Measurements from ENCODE around the gene MAPKAPK2.
"Not testable (repeated sequence)": the region's sequence is repeated elsewhere in the genome, so short reads cannot be mapped to it uniquely, and the experiment has no call there.

The MAPKAPK2 gene

DNA sequence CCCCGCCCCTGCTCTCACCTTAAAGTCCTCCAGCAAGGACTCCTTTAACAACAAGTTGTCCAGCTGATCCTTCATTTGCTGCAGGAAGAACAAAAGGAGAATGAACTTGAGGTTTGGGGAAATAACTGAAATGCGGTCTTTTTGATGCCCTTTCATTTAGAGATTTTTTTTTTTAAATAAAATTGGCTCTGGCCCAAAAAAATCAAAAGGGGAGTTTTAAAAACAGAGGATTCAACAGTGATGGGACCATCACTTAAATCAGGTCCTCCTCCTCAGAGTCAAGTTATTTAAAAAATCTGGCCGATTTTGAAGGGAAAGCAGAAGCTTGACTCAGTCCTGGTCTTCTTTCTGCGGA lies 86.6 kb downstream of the MAPKAPK2 start:
- DNase-seq (ENCODE audit: low read depth): no peak
- TF ChIP-seq, protein P1, sequence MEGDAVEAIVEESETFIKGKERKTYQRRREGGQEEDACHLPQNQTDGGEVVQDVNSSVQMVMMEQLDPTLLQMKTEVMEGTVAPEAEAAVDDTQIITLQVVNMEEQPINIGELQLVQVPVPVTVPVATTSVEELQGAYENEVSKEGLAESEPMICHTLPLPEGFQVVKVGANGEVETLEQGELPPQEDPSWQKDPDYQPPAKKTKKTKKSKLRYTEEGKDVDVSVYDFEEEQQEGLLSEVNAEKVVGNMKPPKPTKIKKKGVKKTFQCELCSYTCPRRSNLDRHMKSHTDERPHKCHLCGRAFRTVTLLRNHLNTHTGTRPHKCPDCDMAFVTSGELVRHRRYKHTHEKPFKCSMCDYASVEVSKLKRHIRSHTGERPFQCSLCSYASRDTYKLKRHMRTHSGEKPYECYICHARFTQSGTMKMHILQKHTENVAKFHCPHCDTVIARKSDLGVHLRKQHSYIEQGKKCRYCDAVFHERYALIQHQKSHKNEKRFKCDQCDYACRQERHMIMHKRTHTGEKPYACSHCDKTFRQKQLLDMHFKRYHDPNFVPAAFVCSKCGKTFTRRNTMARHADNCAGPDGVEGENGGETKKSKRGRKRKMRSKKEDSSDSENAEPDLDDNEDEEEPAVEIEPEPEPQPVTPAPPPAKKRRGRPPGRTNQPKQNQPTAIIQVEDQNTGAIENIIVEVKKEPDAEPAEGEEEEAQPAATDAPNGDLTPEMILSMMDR (IDR thresholded peaks at IDR 0.05; ENCODE audit: control insufficient read depth, insufficient read depth, low read depth, low read length, missing control alignments): no peak
- H3K4me3 ChIP-seq (ENCODE audit: control insufficient read depth, low read depth, low read length): no peak overlapping the region

DNA sequence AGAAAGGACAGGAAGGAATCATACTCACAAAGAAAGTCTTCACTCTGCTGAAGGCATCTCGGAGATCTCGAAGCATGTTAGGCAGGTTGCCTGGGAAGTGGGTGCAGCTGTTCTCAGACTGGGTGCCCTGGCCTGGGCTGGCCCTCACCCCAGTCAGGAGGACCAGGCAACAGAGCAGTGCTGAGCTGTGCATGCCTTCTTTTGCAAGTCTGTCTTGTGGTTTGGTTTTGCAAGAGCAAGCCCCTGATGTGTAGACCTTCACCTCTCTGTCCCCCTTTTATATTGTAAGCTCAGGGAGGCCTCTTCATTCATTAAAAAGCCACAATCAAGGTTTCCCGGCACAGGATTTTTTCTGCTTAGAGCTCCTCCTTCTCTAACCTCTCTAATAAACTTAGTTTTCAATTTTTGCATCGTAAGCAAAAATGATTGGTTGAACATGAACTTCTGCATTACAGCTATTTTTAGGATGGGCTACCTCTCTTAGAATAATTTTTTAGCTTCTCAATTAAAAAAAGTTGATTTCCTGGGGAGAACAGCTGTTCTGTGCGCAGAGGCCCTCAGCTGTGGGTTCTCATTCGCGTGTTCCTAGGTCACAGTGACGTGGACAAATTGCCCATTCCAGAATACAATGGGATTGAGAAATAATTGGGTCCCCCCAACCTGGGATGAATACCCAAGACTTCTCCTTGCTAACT lies 87.7 kb downstream of the MAPKAPK2 start, which contains the start of gene IL10:
IL10 (minus strand) TSS at position 252 of the 695 bp plus-strand sequence; CDS start at position 193, 59 bp downstream.
- DNase-seq (ENCODE audit: low read depth): no peak
- TF ChIP-seq, protein P1 (IDR thresholded peaks at IDR 0.05; ENCODE audit: control insufficient read depth, insufficient read depth, low read depth, low read length, missing control alignments): no peak
- no peak within 1 kb of the TSS for H3K4me3 ChIP-seq (ENCODE audit: control insufficient read depth, low read depth, low read length)

DNA sequence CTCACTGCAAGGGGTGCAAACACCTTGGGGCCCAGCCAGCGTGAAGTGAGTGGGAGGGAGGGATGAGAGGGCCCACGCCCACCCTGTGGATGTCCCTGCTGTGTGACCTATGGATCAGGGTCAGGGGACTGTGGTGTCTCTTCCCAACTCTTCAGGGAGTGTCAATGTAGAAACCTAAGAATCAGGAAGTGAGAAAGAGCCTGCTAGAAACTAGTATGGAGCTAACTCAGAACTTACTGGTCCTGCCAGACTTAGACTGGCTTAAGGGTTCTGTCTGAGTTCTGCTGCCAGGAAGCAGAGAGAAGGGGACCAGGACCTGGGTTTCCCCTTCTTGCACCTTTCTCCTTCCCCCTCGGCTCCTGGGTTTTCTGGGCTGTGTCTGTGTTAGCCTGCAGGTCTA lies 89.4 kb downstream of the MAPKAPK2 start:
- H3K4me3 ChIP-seq (ENCODE audit: control insufficient read depth, low read depth, low read length): no peak overlapping the region
- no peak for DNase-seq (ENCODE audit: low read depth)
- TF ChIP-seq, protein P1 (IDR thresholded peaks at IDR 0.05; ENCODE audit: control insufficient read depth, insufficient read depth, low read depth, low read length, missing control alignments): no peak

DNA sequence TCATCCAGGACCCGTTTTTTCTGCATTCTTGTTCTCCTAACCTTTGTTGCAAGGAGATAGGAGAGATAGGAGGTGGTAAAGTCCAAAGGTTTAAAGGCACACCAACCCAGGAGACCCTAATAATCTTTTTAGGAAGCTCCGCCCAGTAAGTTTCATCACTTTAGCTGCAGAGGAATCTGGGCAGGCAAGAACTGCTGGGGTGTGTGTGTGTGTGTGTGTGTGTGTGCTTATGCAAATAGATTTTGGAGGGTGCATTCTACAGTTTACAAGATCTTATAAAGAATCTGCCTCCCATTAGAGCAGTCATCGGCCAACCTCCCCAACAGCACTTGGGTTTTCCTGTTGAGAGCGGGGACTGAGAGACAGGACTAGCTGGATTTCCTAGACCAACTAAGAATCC lies 91.5 kb downstream of the MAPKAPK2 start:
- peak; percentile 42 for DNase-seq (ENCODE audit: low read depth)

GRCh38 chr1:206778031-206778430 lies 93.3 kb downstream of the MAPKAPK2 start:
- H3K4me3 ChIP-seq (ENCODE audit: control insufficient read depth, low read depth, low read length): no peak overlapping the region
- TF ChIP-seq, protein P1 (IDR thresholded peaks at IDR 0.05; ENCODE audit: control insufficient read depth, insufficient read depth, low read depth, low read length, missing control alignments): no peak
- DNase-seq (ENCODE audit: low read depth): no peak

More for the DNA sequence above, 91.5 kb downstream of the MAPKAPK2 start:
- no peak overlapping the region for H3K4me3 ChIP-seq (ENCODE audit: control insufficient read depth, low read depth, low read length)
- TF ChIP-seq, protein P1 (IDR thresholded peaks at IDR 0.05; ENCODE audit: control insufficient read depth, insufficient read depth, low read depth, low read length, missing control alignments): no peak

- not testable (repeated sequence) for H3K4me3 ChIP-seq (ENCODE audit: control insufficient read depth, low read depth, low read length); DNase-seq (ENCODE audit: low read depth)
Measured at GRCh38 chr1:206778911-206779310, 94.2 kb downstream of the MAPKAPK2 start.

- TF ChIP-seq, protein P1 (IDR thresholded peaks at IDR 0.05; ENCODE audit: control insufficient read depth, insufficient read depth, low read depth, low read length, missing control alignments): no peak
- no peak for DNase-seq (ENCODE audit: low read depth)
- H3K4me3 ChIP-seq (ENCODE audit: control insufficient read depth, low read depth, low read length): no peak overlapping the region
Measured at GRCh38 chr1:206779638-206780037, 94.9 kb downstream of the MAPKAPK2 start.

Measured in AG09309 (cell line).